22Rv1 (cell line): ENCODE data around the gene TAF8.

Experiments
- ZFX ChIP-seq: fragments of 450-650 bp; IDR thresholded peaks from 2 replicates; pipeline ENCODE4 v1.6.1; 2017; ENCODE audit warnings: antibody characterized with exemption, borderline replicate concordance
- TF ChIP-seq, protein P1 (sequence below): fragments of 450-650 bp; IDR thresholded peaks from 2 replicates; pipeline ENCODE4 v1.5.1; 2017; ENCODE audit warnings: mild to moderate bottlenecking

DNA sequence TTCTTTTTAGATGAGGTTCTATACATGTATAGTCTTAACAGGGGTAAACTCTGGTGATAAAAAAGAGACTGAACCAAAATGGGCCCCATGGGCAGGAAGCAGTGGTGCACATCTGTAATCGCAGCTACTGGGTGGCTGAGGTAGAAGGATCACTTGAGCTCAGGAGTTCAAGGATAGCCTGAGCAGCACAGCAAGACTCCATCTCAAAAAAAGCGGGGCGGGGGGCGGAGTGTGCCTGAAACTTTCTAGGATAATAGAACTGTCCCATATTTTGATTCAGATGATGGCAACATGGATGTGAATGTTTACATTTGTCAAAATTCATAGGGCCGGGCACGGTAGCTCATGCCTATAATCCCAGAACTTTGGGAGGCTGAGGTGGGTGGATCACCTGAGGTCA, 48.8 kb upstream of the TAF8 start:
- TF ChIP-seq, protein P1, sequence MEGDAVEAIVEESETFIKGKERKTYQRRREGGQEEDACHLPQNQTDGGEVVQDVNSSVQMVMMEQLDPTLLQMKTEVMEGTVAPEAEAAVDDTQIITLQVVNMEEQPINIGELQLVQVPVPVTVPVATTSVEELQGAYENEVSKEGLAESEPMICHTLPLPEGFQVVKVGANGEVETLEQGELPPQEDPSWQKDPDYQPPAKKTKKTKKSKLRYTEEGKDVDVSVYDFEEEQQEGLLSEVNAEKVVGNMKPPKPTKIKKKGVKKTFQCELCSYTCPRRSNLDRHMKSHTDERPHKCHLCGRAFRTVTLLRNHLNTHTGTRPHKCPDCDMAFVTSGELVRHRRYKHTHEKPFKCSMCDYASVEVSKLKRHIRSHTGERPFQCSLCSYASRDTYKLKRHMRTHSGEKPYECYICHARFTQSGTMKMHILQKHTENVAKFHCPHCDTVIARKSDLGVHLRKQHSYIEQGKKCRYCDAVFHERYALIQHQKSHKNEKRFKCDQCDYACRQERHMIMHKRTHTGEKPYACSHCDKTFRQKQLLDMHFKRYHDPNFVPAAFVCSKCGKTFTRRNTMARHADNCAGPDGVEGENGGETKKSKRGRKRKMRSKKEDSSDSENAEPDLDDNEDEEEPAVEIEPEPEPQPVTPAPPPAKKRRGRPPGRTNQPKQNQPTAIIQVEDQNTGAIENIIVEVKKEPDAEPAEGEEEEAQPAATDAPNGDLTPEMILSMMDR = no peak
- no peak for TF ChIP-seq ZFX
